WTC11 (cell line): ENCODE measurements around the gene TMEM114. TPM values are rescaled to one million over a fixed set of nuclear protein-coding genes. Genes with fewer than 3 reads are reported as not detected.

Experiments used
- ATAC-seq: fragments of 200-7000 bp; cut with Tn5 transposase; 2 replicates; pipeline ENCODE4 v1.10.0; 2021; ENCODE audit warnings: mild to moderate bottlenecking, moderate library complexity
- CTCF ChIA-PET: fragments of 300-600 bp; sonication (Branson Sonifier 250); formaldehyde crosslinking; loops from one replicate; lab custom pipeline; 2021; ENCODE audit warnings: antibody characterized with exemption; lab: Charles Lee
- POLR2A ChIA-PET: fragments of 350-600 bp; sonication (Branson Sonifier 250); formaldehyde crosslinking; loops from one replicate; lab custom pipeline; 2021; ENCODE audit warnings: antibody characterized with exemption; lab: Charles Lee
- DNase-seq: peaks from one replicate; pipeline ENCODE4 v3.0.0; 2021; ENCODE audit warnings: low spot score
- H3K27ac Mint-ChIP-seq: 2 replicates; pipeline ENCODE4 v1.8.0; 2021; ENCODE audit warnings: mixed read lengths
- H3K27me3 Mint-ChIP-seq: 2 replicates; pipeline ENCODE4 v1.8.0; 2021; ENCODE audit warnings: low read depth, mild to moderate bottlenecking, moderate library complexity, mixed read lengths
- H3K36me3 Mint-ChIP-seq: 2 replicates; pipeline ENCODE4 v1.8.0; 2021; ENCODE audit warnings: mixed read lengths
- H3K4me1 Mint-ChIP-seq: 2 replicates; pipeline ENCODE4 v1.8.0; 2022; ENCODE audit warnings: mixed read lengths
- H3K4me3 Mint-ChIP-seq: 2 replicates; pipeline ENCODE4 v1.8.0; 2021; ENCODE audit warnings: mild to moderate bottlenecking, moderate library complexity, mixed read lengths
- H3K9me3 Mint-ChIP-seq: 2 replicates; pipeline ENCODE4 v1.8.0; 2021; ENCODE audit warnings: mixed read lengths
- ATF1 ChIP-seq: sonication (generic); formaldehyde crosslinking; IDR thresholded peaks from 2 replicates; pipeline ENCODE4 v1.8.1; 2023; ENCODE audit warnings: mild to moderate bottlenecking, moderate library complexity, missing genetic modification reagents
- ATF6 ChIP-seq: sonication (generic); formaldehyde crosslinking; IDR thresholded peaks from 2 replicates; pipeline ENCODE4 v1.8.1; 2023; ENCODE audit warnings: mild to moderate bottlenecking, missing genetic modification reagents
- CTCF ChIP-seq: fragments of 200-600 bp; IDR thresholded peaks from 2 replicates; pipeline ENCODE4 v1.8.0; 2022; ENCODE audit warnings: antibody characterized with exemption
- ERG ChIP-seq: fragments of 250-450 bp; sonication (Bioruptor Pico); IDR thresholded peaks from 2 replicates; pipeline ENCODE4 v1.8.0; 2021; ENCODE audit warnings: mild to moderate bottlenecking
- FOXK1 ChIP-seq: sonication (generic); formaldehyde crosslinking; IDR thresholded peaks from 2 replicates; pipeline ENCODE4 v1.8.0; 2022; ENCODE audit warnings: mild to moderate bottlenecking, moderate library complexity, missing genetic modification reagents
- HMGXB4 ChIP-seq: sonication (generic); formaldehyde crosslinking; IDR thresholded peaks from 2 replicates; pipeline ENCODE4 v1.8.1; 2023; ENCODE audit warnings: mild to moderate bottlenecking, moderate library complexity, missing genetic modification reagents
- IRF2 ChIP-seq: sonication (generic); formaldehyde crosslinking; IDR thresholded peaks from 2 replicates; pipeline ENCODE4 v1.8.0; 2022; ENCODE audit warnings: low read depth, missing genetic modification reagents, borderline replicate concordance
- MAX ChIP-seq: sonication (generic); formaldehyde crosslinking; IDR thresholded peaks from 2 replicates; pipeline ENCODE4 v1.8.0; 2022; ENCODE audit warnings: mild to moderate bottlenecking, missing genetic modification reagents
- NR3C1 ChIP-seq: sonication (generic); formaldehyde crosslinking; conservative IDR thresholded peaks from 2 replicates; pipeline ENCODE4 v1.8.1; 2023; ENCODE audit warnings: low read depth, mild to moderate bottlenecking, missing genetic modification reagents
- PREB ChIP-seq: sonication (generic); formaldehyde crosslinking; IDR thresholded peaks from 2 replicates; pipeline ENCODE4 v1.8.1; 2022; ENCODE audit warnings: mild to moderate bottlenecking, missing genetic modification reagents, moderate library complexity, borderline replicate concordance
- SOX15 ChIP-seq: fragments of 250-450 bp; sonication (Bioruptor Pico); IDR thresholded peaks from 2 replicates; pipeline ENCODE4 v1.9.0; 2021; ENCODE audit warnings: mild to moderate bottlenecking
- SP1 ChIP-seq: sonication (generic); formaldehyde crosslinking; conservative IDR thresholded peaks from 2 replicates; pipeline ENCODE4 v1.8.1; 2022; ENCODE audit warnings: missing genetic modification reagents
- TEAD1 ChIP-seq: sonication (generic); formaldehyde crosslinking; IDR thresholded peaks from 2 replicates; pipeline ENCODE4 v1.8.0; 2022; ENCODE audit warnings: mild to moderate bottlenecking, missing genetic modification reagents
- USF2 ChIP-seq: sonication (generic); formaldehyde crosslinking; IDR thresholded peaks from 2 replicates; pipeline ENCODE4 v1.8.1; 2023; ENCODE audit warnings: mild to moderate bottlenecking, missing genetic modification reagents, moderate library complexity
- ZBTB21 ChIP-seq: sonication (generic); formaldehyde crosslinking; IDR thresholded peaks from 2 replicates; pipeline ENCODE4 v1.8.1; 2023; ENCODE audit warnings: mild to moderate bottlenecking, missing genetic modification reagents, borderline replicate concordance
- ZNF121 ChIP-seq: sonication (generic); formaldehyde crosslinking; IDR thresholded peaks from 2 replicates; pipeline ENCODE4 v1.8.0; 2023; ENCODE audit warnings: missing genetic modification reagents
- ZNF532 ChIP-seq: fragments of 250-450 bp; sonication (Bioruptor Pico); IDR thresholded peaks from 2 replicates; pipeline ENCODE4 v1.9.0; 2021; ENCODE audit warnings: mild to moderate bottlenecking, borderline replicate concordance
- ZSCAN18 ChIP-seq: fragments of 250-450 bp; sonication (Bioruptor Pico); IDR thresholded peaks from 2 replicates; pipeline ENCODE4 v2.1.2; 2022; ENCODE audit warnings: mild to moderate bottlenecking, moderate library complexity
- total RNA-seq: library from RNA; stranded (reverse); gene quantifications from 3 replicates; pipeline ENCODE4 v1.2.3, GENCODE V29; 2021

The TMEM114 gene
- total RNA-seq, 1 experiment from 2014 or later, result 0.37 TPM

- H3K9me3 Mint-ChIP-seq, result no peaks in the 10 kb centered on the region
- no peak overlapping the region for H3K4me3 Mint-ChIP-seq
- ATAC-seq (peak; percentile 67), DNase-seq (peak; percentile 85)
- POLR2A ChIA-PET, result no interaction called here
- H3K27me3 Mint-ChIP-seq, result 0 out of 2 replicates have a peak, but pooled peaks cover 2% of the 10 kb centered on the region
- peaks cover 18% of the 10 kb centered on the region for H3K4me1 Mint-ChIP-seq
- CTCF ChIA-PET, result interaction anchor here (0.6 to 8.6 kb wide), 14 partner anchors 14 to 991 kb away, joined by 3 to 132 read pairs (median 4); partner anchors contain the start of genes PMM2 and TMEM186
- H3K36me3 Mint-ChIP-seq, result no peaks in the 10 kb centered on the region
- H3K27ac Mint-ChIP-seq, result no peak overlapping the region
- TF ChIP-seq ZSCAN18 (CRISPR knock-in tag) (no peak), IRF2 (CRISPR knock-in tag) (no peak), ZNF532 (CRISPR knock-in tag) (no peak), FOXK1 (CRISPR knock-in tag) (peak; percentile 22; the same call in 1 of the 2 replicates), PREB (CRISPR knock-in tag) (no peak), TEAD1 (no peak), SP1 (CRISPR knock-in tag) (no peak), USF2 (CRISPR knock-in tag) (peak; percentile 25; the same call in 1 of the 2 replicates), ERG (CRISPR knock-in tag) (no peak), SOX15 (CRISPR knock-in tag) (no peak), MAX (CRISPR knock-in tag) (0 out of 2 replicates have a peak, but pooled peaks have one; percentile 44), CTCF (peak; percentile 98), HMGXB4 (CRISPR knock-in tag) (0 out of 2 replicates have a peak, but pooled peaks have one; percentile 49), ATF6 (CRISPR knock-in tag) (no peak), NR3C1 (CRISPR knock-in tag) (no peak), ZNF121 (CRISPR knock-in tag) (no peak), ATF1 (no peak), ZBTB21 (no peak)
Observed at GRCh38 chr16:8567355-8568230, 22.7 kb downstream of the TMEM114 start.
